Ishikawa (cell line): Measurements from ENCODE around the gene TCN2.

Experiments
- CEBPB ChIP-seq: IDR thresholded peaks from 2 replicates; pipeline ENCODE4 v1.6.1; 2012
- CREB1 ChIP-seq: IDR thresholded peaks from 2 replicates; pipeline ENCODE4 v1.6.1; 2012; ENCODE audit warnings: low read depth
- EGR1 ChIP-seq: IDR thresholded peaks from 2 replicates; pipeline ENCODE4 v1.6.1; 2012
- EP300 ChIP-seq: IDR thresholded peaks from 2 replicates; pipeline ENCODE4 v1.6.1; 2012; ENCODE audit warnings: borderline replicate concordance
- FOXM1 ChIP-seq: IDR thresholded peaks from 2 replicates; pipeline ENCODE4 v1.6.1; 2012; ENCODE audit warnings: low read depth, borderline replicate concordance
- NFIC ChIP-seq: IDR thresholded peaks from 2 replicates; pipeline ENCODE4 v1.6.1; 2012
- RAD21 ChIP-seq: IDR thresholded peaks from 2 replicates; pipeline ENCODE4 v1.6.1; 2012; ENCODE audit warnings: low read depth
- TAF1 ChIP-seq: IDR thresholded peaks from 2 replicates; pipeline ENCODE4 v1.6.1; 2012; ENCODE audit warnings: low read depth, mild to moderate bottlenecking
- TCF12 ChIP-seq: IDR thresholded peaks from 2 replicates; pipeline ENCODE4 v1.6.1; 2012; ENCODE audit warnings: low read depth
- TEAD4 ChIP-seq: IDR thresholded peaks from 2 replicates; pipeline ENCODE4 v1.6.1; 2012
- YY1 ChIP-seq: IDR thresholded peaks from 2 replicates; pipeline ENCODE4 v1.6.1; 2012; ENCODE audit warnings: low read depth
- ZBTB7A ChIP-seq: IDR thresholded peaks from 2 replicates; pipeline ENCODE4 v1.6.1; 2012; ENCODE audit warnings: low read depth
- TF ChIP-seq, protein P1 (sequence below): IDR thresholded peaks from 2 replicates; pipeline ENCODE4 v1.6.1; 2012
- TF ChIP-seq, protein P2 (sequence below): IDR thresholded peaks from 2 replicates; pipeline ENCODE4 v1.6.1; 2012
- TF ChIP-seq, protein P3 (sequence below): IDR thresholded peaks from 2 replicates; pipeline ENCODE4 v1.6.1; 2012; ENCODE audit warnings: low read depth, mild to moderate bottlenecking

TCN2 gene

DNA sequence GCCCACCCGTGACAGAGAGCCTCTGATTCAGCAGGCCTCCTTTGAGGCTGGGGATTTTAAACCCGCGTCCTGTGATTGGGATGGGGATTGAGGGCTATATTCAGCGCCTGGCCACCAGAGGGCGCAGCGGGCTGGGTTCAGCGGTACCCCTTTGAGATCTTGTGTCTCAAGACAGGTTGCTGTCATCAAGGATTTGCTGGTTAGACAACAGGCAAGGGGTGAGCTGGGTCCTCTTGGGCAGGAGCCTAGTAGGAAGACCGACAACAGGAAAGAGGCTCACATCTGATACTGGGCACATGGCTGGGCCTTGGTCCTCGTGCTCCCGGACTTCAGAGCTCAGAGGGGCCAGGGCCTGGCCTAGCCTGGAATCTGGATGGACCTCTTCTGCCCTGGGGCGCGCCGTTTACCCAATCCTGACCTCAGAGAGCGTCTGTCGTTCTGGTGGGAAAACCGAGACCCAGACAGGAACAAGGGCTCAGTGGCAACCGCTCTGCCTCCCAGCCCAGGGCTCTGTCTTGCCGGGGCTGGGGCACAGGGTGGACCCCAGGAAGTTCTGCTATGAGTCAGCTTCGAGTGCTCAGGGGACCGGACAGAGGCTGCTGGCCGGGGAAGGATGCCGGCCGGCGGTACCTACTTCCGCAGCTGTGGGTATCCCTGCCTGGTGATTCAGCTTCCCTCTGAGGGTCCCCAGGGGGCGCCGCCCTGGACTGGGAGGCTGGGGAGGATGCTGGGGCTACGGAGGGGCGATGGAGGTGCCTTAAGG, 27.7 kb downstream of the TCN2 start:
- TF ChIP-seq, protein P1, sequence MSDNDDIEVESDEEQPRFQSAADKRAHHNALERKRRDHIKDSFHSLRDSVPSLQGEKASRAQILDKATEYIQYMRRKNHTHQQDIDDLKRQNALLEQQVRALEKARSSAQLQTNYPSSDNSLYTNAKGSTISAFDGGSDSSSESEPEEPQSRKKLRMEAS = peak; percentile 34; the same call in 1 of the 2 replicates
- TF ChIP-seq, protein P2, sequence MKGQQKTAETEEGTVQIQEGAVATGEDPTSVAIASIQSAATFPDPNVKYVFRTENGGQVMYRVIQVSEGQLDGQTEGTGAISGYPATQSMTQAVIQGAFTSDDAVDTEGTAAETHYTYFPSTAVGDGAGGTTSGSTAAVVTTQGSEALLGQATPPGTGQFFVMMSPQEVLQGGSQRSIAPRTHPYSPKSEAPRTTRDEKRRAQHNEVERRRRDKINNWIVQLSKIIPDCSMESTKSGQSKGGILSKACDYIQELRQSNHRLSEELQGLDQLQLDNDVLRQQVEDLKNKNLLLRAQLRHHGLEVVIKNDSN = 0 out of 2 replicates have a peak, but pooled peaks have one; percentile 5
- TF ChIP-seq RAD21 (peak; percentile 92), TCF12 (0 out of 2 replicates have a peak, but pooled peaks have one; percentile 28), FOXM1 (no peak), ZBTB7A (peak; percentile 53)

DNA sequence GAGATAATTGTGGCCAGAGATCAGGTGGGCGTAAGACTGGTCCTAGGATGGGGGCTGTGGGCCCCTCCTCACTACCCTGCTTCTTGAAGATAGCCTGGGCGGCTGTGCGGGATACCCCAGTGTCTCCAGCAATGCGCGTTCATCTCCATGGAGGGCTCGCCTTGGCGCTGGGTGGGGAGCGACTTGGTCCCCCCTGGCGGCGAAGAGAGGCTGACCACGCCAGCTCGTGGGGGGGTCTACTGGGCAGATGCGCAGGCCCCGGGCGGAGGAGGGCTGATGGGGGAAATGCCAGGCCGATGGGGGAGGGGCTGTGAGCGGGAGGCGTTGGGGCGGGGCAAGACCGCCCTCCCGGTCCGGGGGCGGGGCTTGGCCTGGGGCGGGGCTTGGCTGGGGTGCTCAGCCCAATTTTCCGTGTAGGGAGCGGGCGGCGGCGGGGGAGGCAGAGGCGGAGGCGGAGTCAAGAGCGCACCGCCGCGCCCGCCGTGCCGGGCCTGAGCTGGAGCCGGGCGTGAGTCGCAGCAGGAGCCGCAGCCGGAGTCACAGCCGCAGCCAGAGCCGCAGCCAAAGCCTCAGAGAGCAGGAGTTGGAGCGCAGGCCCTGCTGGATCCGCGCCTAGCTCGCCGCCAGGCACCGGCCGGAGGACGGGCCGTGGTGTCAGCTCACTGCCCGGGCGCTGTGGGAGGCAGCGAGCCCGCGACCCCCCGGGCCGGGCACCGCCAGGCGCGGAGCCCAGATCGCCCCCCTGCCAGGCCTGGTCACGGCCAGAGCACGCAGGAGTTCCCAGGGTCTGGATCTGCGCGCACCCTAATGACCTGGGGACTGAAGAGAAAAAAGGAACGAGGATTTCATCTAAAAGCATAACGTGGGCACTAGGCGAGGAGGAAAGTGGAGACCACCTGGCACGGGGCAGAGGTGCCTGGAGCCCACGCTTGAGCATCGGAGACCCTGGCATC, 28.6 kb downstream of the TCN2 start, which contains the start of gene SLC35E4:
TSS of gene SLC35E4 (plus strand) at position 509 of the 953 bp plus-strand sequence. CDS start 670 bp downstream, outside the sequence.
- TF ChIP-seq EGR1 (peak; percentile 70), CEBPB (no peak), EP300 (0 out of 2 replicates have a peak, but pooled peaks have one; percentile 17), CREB1 (no peak), TAF1 (peak; percentile 51; the same call in 1 of the 2 replicates), TCF12 (peak; percentile 44; the same call in 1 of the 2 replicates), ZBTB7A (peak; percentile 51), FOXM1 (no peak), NFIC (peak; percentile 66; the same call in 1 of the 2 replicates), TEAD4 (no peak), YY1 (no peak), RAD21 (no peak)
- TF ChIP-seq, protein P3, sequence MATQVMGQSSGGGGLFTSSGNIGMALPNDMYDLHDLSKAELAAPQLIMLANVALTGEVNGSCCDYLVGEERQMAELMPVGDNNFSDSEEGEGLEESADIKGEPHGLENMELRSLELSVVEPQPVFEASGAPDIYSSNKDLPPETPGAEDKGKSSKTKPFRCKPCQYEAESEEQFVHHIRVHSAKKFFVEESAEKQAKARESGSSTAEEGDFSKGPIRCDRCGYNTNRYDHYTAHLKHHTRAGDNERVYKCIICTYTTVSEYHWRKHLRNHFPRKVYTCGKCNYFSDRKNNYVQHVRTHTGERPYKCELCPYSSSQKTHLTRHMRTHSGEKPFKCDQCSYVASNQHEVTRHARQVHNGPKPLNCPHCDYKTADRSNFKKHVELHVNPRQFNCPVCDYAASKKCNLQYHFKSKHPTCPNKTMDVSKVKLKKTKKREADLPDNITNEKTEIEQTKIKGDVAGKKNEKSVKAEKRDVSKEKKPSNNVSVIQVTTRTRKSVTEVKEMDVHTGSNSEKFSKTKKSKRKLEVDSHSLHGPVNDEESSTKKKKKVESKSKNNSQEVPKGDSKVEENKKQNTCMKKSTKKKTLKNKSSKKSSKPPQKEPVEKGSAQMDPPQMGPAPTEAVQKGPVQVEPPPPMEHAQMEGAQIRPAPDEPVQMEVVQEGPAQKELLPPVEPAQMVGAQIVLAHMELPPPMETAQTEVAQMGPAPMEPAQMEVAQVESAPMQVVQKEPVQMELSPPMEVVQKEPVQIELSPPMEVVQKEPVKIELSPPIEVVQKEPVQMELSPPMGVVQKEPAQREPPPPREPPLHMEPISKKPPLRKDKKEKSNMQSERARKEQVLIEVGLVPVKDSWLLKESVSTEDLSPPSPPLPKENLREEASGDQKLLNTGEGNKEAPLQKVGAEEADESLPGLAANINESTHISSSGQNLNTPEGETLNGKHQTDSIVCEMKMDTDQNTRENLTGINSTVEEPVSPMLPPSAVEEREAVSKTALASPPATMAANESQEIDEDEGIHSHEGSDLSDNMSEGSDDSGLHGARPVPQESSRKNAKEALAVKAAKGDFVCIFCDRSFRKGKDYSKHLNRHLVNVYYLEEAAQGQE = no peak
- TF ChIP-seq, protein P2 = peak; percentile 32; the same call in 1 of the 2 replicates
- TF ChIP-seq, protein P1 = peak; percentile 55; the same call in 1 of the 2 replicates

DNA sequence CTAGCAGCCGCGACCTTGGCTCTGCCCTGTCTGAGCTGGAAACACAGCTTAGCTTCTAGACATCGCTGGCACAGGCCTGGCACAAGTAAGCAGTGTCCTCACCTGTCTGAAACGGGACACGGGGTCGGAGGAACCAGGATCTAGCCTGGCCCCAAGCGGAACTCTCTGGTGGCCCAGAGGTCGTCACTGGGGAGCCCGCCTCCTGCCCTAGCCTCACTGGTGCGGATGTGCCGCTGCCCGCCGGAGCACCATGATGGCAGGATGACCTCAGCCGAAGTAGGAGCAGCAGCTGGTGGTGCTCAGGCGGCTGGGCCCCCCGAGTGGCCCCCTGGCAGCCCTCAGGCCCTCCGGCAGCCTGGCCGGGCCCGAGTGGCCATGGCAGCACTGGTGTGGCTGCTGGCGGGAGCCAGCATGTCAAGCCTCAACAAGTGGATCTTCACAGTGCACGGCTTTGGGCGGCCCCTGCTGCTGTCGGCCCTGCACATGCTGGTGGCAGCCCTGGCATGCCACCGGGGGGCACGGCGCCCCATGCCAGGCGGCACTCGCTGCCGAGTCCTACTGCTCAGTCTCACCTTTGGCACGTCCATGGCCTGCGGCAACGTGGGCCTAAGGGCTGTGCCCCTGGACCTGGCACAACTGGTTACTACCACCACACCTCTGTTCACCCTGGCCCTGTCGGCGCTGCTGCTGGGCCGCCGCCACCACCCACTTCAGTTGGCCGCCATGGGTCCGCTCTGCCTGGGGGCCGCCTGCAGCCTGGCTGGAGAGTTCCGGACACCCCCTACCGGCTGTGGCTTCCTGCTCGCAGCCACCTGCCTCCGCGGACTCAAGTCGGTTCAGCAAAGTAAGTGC, 29.5 kb downstream of the TCN2 start:
- TF ChIP-seq TCF12 (no peak), TEAD4 (no peak), RAD21 (no peak), TAF1 (no peak), CEBPB (no peak)

DNA sequence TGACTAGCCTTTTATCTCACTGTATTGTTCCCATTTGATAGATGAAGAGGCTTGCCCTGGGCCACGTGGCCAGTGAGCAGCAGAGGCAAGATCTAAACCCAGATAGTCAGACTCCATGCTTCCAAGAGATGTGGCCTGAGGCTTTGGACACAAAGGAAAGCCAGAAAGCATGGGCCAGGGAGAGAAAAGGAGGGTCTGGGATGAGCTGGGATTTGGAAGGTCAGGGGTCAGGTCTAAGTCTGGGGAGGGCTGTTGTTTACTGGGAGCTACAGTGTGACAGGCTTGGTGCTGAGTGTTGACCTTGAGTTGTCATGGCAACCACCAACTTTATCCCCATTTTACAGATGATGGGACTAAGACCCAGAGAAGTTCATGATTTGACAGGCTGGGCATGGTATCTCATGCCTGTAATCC, 30.7 kb downstream of the TCN2 start:
- TF ChIP-seq EP300 (no peak), YY1 (no peak), CEBPB (no peak), TCF12 (no peak), NFIC (no peak), FOXM1 (no peak), EGR1 (no peak), TAF1 (no peak), RAD21 (no peak), CREB1 (no peak), TEAD4 (no peak), ZBTB7A (no peak)
- TF ChIP-seq, protein P2 = no peak
- TF ChIP-seq, protein P1 = no peak
- TF ChIP-seq, protein P3 = no peak
